Activated CD8-positive, alpha-beta memory T cell treated with anti-CD3 and anti-CD28 coated beads, Interleukin-2, amount 50 U/mL, for 48 hours (primary cell): ENCODE results near the gene HAPLN1.

ENCODE experiments used
- DNase-seq: peaks from one replicate; pipeline ENCODE4 v3.0.0-alpha.2; 2020

HAPLN1 gene

GRCh38 chr5:83715236-83716065 is 5.2 kb downstream of the HAPLN1 start:
- DNase-seq: no peak

- no peak for DNase-seq
Measured at GRCh38 chr5:83714810-83715209, 5.8 kb downstream of the HAPLN1 start.

GRCh38 chr5:83711982-83712601 is 8.6 kb downstream of the HAPLN1 start:
- no peak for DNase-seq

GRCh38 chr5:83709973-83710372 is 10.7 kb downstream of the HAPLN1 start:
- no peak for DNase-seq

GRCh38 chr5:83708170-83708569 is 12.5 kb downstream of the HAPLN1 start:
- no peak for DNase-seq

GRCh38 chr5:83703059-83703458 is 17.6 kb downstream of the HAPLN1 start:
- DNase-seq: no peak

GRCh38 chr5:83701886-83702285 is 18.8 kb downstream of the HAPLN1 start:
- DNase-seq: no peak

- no peak for DNase-seq
Measured at GRCh38 chr5:83689881-83690280, 30.8 kb downstream of the HAPLN1 start.

- no peak for DNase-seq
Measured at GRCh38 chr5:83688281-83688680, 32.4 kb downstream of the HAPLN1 start.

- DNase-seq: no peak
Measured at GRCh38 chr5:83687124-83687619, 33.5 kb downstream of the HAPLN1 start.

GRCh38 chr5:83686251-83686650 is 34.4 kb downstream of the HAPLN1 start:
- no peak for DNase-seq

- no peak for DNase-seq
Measured at GRCh38 chr5:83683836-83684235, 36.8 kb downstream of the HAPLN1 start.

GRCh38 chr5:83672646-83673045 is 48.0 kb downstream of the HAPLN1 start:
- no peak for DNase-seq

GRCh38 chr5:83672158-83672557 is 48.5 kb downstream of the HAPLN1 start:
- DNase-seq: no peak

GRCh38 chr5:83665631-83666030 is 55.0 kb downstream of the HAPLN1 start:
- no peak for DNase-seq

GRCh38 chr5:83662558-83662957 is 58.1 kb downstream of the HAPLN1 start:
- no peak for DNase-seq

- no peak for DNase-seq
Measured at GRCh38 chr5:83657807-83658525, 62.7 kb downstream of the HAPLN1 start.

- no peak for DNase-seq
Measured at GRCh38 chr5:83654427-83654994, 66.1 kb downstream of the HAPLN1 start.

- no peak for DNase-seq
Measured at GRCh38 chr5:83653669-83654068, 67.0 kb downstream of the HAPLN1 start.

- no peak for DNase-seq
Measured at GRCh38 chr5:83645936-83646335, 74.7 kb downstream of the HAPLN1 start.

- no peak for DNase-seq
Measured at GRCh38 chr5:83644301-83644700, 76.4 kb downstream of the HAPLN1 start.

- no peak for DNase-seq
Measured at GRCh38 chr5:83641946-83642345, 78.7 kb downstream of the HAPLN1 start.

- DNase-seq: no peak
Measured at GRCh38 chr5:83639911-83640310, 80.7 kb downstream of the HAPLN1 start.
